Stimulated activated naive CD8-positive, alpha-beta T cell treated with anti-CD3 and anti-CD28 coated beads, Interleukin-15, Interleukin-2, amounts not matched to agents 100 ng/mL and 50 ng/mL, for 24 hours (primary cell): Measurements from ENCODE around the gene RREB1.

Experiments used
- H3K27ac Mint-ChIP-seq: one replicate; pipeline ENCODE4 v1.8.0; 2021; ENCODE audit warnings: mild to moderate bottlenecking, mixed read lengths
- H3K27me3 Mint-ChIP-seq: one replicate; pipeline ENCODE4 v1.8.0; 2021; ENCODE audit warnings: mixed read lengths
- H3K36me3 Mint-ChIP-seq: one replicate; pipeline ENCODE4 v1.8.0; 2021; ENCODE audit warnings: low read depth, mixed read lengths
- H3K4me1 Mint-ChIP-seq: one replicate; pipeline ENCODE4 v1.8.0; 2021; ENCODE audit warnings: low read depth, mixed read lengths
- H3K4me3 Mint-ChIP-seq: one replicate; pipeline ENCODE4 v1.8.0; 2021; ENCODE audit warnings: mild to moderate bottlenecking, mixed read lengths
- H3K9me3 Mint-ChIP-seq: one replicate; pipeline ENCODE4 v1.8.0; 2021; ENCODE audit warnings: mixed read lengths

RREB1 gene

DNA sequence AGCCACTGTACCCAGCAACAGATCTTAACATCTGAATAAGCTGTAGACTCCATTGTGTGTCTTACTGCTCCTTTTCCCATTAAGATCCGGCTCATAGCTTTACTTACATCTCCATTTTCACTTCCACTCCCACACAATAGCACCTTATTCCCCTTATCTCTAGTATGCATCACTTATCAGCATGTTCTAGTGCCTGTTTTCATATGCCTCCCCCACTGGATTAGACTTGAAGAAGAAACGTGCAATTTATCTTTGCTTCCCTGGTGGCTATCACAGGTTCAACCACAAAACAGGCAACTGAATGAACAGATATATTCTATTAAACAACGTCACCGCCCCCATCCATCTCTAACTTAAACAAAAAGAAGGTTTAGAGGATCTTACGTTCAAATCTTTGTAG, 193.2 kb downstream of the RREB1 start:
- H3K27me3 Mint-ChIP-seq: no peaks in the 10 kb centered on the region
- no peak overlapping the region for H3K4me3 Mint-ChIP-seq
- peaks cover 85% of the 10 kb centered on the region for H3K36me3 Mint-ChIP-seq
- no peaks in the 10 kb centered on the region for H3K9me3 Mint-ChIP-seq
- no peak overlapping the region for H3K27ac Mint-ChIP-seq
- H3K4me1 Mint-ChIP-seq: peaks cover 19% of the 10 kb centered on the region
